Measurements from ENCODE around the gene HNRNPUL2.
"Not testable (repeated sequence)": the region's sequence is repeated elsewhere in the genome, so short reads cannot be mapped to it uniquely, and the experiment has no call there.

DNA sequence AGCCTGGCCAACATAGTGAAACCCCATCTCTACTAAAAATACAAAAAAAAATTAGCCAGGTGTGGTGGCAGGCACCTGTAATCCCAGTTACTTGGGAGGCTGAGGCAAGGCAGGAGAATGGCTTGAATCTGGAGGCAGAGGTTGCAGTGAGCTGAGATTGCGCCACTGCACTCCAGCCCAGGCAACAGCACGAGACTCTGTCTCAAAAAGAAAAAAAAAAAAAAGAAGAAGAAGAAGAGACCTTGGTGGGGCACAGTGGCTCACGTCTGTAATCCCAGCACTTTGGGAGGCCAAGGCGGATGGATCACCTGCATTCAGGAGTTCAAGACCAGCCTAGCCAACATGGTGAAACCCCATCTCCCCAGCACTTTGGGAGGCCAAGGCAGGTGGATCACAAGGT, 23.3 kb downstream of the HNRNPUL2 start:
- TF ChIP-seq, protein P1, sequence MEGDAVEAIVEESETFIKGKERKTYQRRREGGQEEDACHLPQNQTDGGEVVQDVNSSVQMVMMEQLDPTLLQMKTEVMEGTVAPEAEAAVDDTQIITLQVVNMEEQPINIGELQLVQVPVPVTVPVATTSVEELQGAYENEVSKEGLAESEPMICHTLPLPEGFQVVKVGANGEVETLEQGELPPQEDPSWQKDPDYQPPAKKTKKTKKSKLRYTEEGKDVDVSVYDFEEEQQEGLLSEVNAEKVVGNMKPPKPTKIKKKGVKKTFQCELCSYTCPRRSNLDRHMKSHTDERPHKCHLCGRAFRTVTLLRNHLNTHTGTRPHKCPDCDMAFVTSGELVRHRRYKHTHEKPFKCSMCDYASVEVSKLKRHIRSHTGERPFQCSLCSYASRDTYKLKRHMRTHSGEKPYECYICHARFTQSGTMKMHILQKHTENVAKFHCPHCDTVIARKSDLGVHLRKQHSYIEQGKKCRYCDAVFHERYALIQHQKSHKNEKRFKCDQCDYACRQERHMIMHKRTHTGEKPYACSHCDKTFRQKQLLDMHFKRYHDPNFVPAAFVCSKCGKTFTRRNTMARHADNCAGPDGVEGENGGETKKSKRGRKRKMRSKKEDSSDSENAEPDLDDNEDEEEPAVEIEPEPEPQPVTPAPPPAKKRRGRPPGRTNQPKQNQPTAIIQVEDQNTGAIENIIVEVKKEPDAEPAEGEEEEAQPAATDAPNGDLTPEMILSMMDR (conservative IDR thresholded peaks at IDR 0.05) = not testable (repeated sequence)
- TF ChIP-seq ZFX (IDR thresholded peaks at IDR 0.05) = not testable (repeated sequence)
